Spinal cord (tissue), 10 donors: Measurements from ENCODE around the gene TM9SF4. TPM values are rescaled to one million over a fixed set of nuclear protein-coding genes. Genes with fewer than 3 reads are reported as not detected.
A peak's percentile ranks its signal among the peaks of the same experiment; 100 is the strongest.

ENCODE experiments used
- DNase-seq, 6 donors: peaks; one replicate each; pipeline versions ENCODE4 v3.0.0 to v3.0.0-alpha.2; 2013 to 2015; ENCODE audit warnings: low spot score in 6 of 6, low read depth in 4 of 6
- H3K27ac ChIP-seq: one replicate; pipeline ENCODE4 v1.5.1; 2013; ENCODE audit warnings: low read depth, low read length, control low read depth
- H3K27me3 ChIP-seq: one replicate; pipeline ENCODE4 v1.6.1; 2013; ENCODE audit warnings: low read length; ENCODE audit not compliant: control insufficient read depth, insufficient read depth
- H3K36me3 ChIP-seq: one replicate; pipeline ENCODE4 v1.6.1; 2013; ENCODE audit warnings: low read length; ENCODE audit not compliant: control insufficient read depth, insufficient read depth
- H3K4me1 ChIP-seq: one replicate; pipeline ENCODE4 v1.6.1; 2013; ENCODE audit warnings: low read length; ENCODE audit not compliant: control insufficient read depth, insufficient read depth
- H3K4me3 ChIP-seq: one replicate; pipeline ENCODE4 v1.5.1; 2013; ENCODE audit warnings: low read depth, low read length, control low read depth
- H3K9me3 ChIP-seq: one replicate; pipeline ENCODE4 v1.6.1; 2013; ENCODE audit warnings: low read length; ENCODE audit not compliant: control insufficient read depth, insufficient read depth
- WGBS: methylation state at CpG from one replicate; pipeline ENCODE4 v1.1.5; 2013; ENCODE audit warnings: missing lambda C conversion rate; ENCODE audit not compliant: insufficient coverage; 5-methylcytosine and 5-hydroxymethylcytosine counted together
- polyA plus RNA-seq, 2 donors: library from polyadenylated mRNA; unstranded; fragments of 120-200 nt; gene quantifications; one replicate each; pipeline ENCODE4 v1.2.1, GENCODE V29; 2013; ENCODE audit not compliant: insufficient read length in 2 of 2
- total RNA-seq, 2 donors: library from RNA; depleted of rRNA in 1 of 2; stranded (reverse); fragments of 120-200 nt in 1 of 2; fragments of >200 nt in 1 of 2; gene quantifications; one replicate each; pipeline versions ENCODE4 v1.2.3 to v1.2.4, GENCODE V29; 2013 to 2014
- donor health status: healthy.

Gene TM9SF4
- total and polyA plus RNA-seq, 4 donors = 33.2 to 65.9 (median 49.1) TPM

DNA sequence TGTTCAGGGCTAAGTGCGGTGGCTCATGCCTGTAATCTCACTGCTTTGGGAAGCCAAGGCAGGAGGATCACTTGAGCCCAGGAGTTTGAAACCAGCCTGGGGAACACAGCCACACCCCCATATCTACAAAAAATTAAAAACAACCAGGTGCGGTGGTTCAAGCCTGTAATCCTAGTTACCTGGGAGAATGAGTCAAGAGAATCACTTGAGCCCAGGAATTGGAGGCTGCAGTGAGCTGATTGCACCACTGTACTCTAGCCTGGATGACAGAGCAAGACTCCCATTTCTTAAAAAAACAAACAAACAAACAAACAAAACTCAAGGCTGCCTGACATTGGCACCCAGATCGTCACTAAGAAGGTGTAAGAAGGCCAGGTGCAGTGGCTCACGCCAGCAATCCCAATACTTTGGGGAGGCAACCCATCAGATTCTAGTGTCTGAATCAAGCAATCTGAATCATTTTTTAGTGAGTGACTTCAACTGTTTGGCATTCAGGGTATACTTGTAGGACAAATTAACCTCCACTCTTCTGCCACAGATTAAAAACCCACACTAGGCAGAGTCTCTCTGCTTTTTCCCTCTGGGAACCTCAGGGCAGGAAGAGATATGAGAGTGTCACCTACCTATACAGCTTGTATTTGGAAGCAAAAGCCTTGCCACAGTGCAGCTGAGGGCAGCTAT lies 91.9 kb downstream of the TM9SF4 start:
- Histone ChIP-seq H3K4me3 (no peak overlapping the region), H3K4me1 (peaks cover 5% of the 10 kb centered on the region), H3K9me3 (no peaks in the 10 kb centered on the region), H3K36me3 (peaks cover 40% of the 10 kb centered on the region), H3K27me3 (no peaks in the 10 kb centered on the region), H3K27ac (no peak overlapping the region)
- WGBS = 100% methylated on average over 3 of the region's 4 CpGs
- no peak for DNase-seq

DNA sequence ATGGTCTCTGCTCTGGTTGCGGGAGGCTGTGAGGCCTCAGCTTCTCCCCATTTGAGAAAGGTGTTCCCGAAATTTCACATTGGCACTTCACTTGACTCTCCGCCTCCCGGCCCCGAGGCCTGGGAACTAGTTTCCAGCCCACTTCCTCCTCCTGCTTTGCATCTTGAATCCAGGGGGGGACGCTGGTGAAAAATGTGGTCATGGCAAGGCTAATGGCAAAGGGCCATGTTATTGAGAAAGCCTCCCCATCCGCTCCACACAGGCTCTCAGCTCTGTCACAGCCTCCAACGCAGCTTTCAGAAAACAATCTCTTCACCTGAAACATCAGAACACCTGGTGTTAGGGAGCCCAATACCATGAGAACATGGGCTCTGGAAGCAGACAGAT lies 92.5 kb downstream of the TM9SF4 start:
- Histone ChIP-seq H3K27ac (no peak overlapping the region), H3K27me3 (no peaks in the 10 kb centered on the region), H3K4me3 (no peak overlapping the region), H3K36me3 (peaks cover 34% of the 10 kb centered on the region), H3K9me3 (no peaks in the 10 kb centered on the region), H3K4me1 (peaks cover 9% of the 10 kb centered on the region)
- no peak for DNase-seq
- 80% methylated on average over 5 of the region's 8 CpGs for WGBS

DNA sequence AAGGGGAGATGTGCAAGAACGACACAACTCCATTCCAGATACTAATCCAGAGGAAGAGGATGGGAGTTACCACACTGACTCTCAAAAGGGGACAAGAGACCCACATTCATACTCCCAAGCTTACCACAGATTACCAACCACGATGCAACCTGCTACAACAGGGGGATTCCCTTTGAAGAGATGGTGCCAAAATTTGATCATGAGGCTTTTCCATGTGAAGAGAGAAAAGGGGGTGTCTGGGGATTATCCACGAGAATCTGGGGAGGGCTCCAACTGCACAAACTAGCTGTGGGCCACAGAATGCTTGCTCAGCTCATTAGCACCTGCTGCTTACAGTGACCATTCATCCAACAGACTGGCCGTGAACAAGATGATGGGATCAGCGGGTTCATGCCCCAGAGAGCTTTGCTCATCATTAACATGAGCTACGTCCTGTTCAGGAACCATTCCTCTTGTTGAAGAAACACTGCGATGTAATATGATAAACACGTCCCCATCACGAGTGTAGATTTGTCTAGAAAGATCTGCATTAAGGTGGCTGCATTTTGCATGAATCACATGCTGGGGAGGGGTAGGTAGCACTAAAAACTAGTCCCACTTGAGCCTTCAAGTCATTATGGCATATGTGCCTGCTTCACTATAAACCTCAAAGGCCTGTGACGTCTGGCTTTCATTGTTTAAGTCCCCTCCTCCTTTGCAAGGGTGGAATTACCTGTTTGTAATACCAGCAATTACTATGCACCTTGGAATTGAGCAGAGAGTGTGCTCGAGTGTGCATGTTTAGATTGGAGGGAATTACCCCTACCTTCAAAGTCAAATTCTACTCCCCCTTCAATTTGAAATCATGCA lies 94.1 kb downstream of the TM9SF4 start:
- H3K36me3 ChIP-seq = peaks cover 28% of the 10 kb centered on the region
- H3K4me3 ChIP-seq = no peak overlapping the region
- H3K4me1 ChIP-seq = peaks cover 19% of the 10 kb centered on the region
- no peaks in the 10 kb centered on the region for H3K9me3 ChIP-seq
- H3K27ac ChIP-seq = no peak overlapping the region
- WGBS = 80% methylated on average over 1 of the region's 11 CpGs
- peak in 1 of 6 donors; percentile 35 for DNase-seq
- H3K27me3 ChIP-seq = no peaks in the 10 kb centered on the region

DNA sequence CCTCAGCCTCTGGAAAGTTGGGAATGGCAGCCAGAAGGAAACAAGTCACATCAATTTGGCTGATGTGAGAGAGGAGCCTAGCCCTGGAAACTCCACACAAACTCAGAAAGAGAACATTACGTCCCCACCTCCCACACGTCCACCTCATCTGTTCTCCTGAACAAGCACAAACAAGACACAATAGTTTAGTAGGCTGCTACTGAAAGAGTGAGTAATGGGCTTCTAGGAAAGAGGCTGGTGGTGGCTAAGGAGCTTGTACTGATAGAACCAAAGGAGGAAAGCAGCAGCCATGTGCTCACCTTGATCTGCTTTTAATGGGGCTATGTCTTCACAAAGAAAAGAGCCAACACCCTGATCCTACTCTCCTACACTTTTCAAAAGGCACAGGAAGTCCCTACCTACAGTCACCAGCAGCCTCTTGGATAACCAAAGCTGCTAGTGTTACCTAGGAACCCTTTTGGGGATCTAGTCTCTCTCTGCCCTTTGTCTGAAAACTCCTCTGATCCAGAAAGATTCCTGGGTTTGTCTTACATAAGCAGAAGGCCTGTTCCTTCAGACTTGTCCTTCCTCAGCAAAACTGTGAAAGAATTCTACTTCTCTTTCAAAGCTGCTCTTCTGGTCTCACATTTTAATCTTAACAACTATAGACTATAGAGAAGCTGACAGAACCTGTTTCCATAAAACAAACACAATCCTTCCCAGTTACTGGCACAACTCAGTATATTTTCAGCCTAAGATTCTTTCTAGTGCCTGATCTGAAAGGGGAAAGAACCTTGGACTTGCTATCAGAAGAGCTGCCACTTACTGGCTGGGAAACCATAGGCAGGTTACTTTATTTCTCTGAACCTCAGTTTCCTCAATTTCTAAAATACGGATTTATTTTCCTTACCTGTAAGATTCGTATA lies 94.9 kb downstream of the TM9SF4 start:
- H3K36me3 ChIP-seq = peaks cover 25% of the 10 kb centered on the region
- no peak overlapping the region for H3K4me3 ChIP-seq
- no peak for DNase-seq
- H3K27ac ChIP-seq = no peak overlapping the region
- H3K9me3 ChIP-seq = no peaks in the 10 kb centered on the region
- WGBS = no CpG with 5 or more reads among the region's 4 CpGs
- peaks cover 24% of the 10 kb centered on the region for H3K4me1 ChIP-seq
- no peaks in the 10 kb centered on the region for H3K27me3 ChIP-seq

DNA sequence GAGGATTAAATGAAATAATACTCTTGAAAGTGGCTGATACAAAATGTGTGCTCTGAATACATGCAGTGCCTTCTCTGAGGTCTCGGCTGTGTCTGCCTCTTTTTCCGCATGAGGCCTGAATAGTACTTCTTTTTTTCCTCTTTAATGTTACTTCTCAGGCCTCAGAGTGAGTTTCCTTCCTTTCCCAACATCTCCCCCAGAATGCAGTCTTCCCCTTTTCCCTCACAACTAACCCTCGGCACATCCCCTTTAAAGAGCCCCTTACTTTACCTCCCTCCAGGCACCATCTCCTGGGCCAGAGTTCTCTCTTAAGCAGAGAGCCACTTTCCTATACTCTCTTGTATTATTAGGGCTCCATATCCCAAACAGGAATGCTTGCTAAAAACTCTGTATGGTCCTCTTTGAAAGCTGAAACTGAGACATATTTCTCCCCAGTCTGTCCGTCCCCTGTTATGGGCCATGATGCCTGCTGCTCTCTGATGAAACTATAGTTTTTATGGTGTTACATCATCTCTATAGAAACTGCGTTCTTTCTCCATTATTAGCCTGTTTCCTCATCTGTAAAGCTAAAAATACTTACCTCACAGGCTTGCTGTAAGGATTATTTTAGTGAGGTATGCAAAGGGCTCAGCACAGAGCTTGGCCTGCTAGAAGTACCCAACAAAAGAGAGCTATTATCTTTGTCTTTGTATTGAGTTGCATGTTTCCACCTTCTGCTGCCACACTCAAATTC lies 95.8 kb downstream of the TM9SF4 start:
- H3K27me3 ChIP-seq = no peaks in the 10 kb centered on the region
- peaks cover 23% of the 10 kb centered on the region for H3K36me3 ChIP-seq
- WGBS = 76% methylated on average over 3 of the region's 5 CpGs
- no peaks in the 10 kb centered on the region for H3K9me3 ChIP-seq
- no peak overlapping the region for H3K27ac ChIP-seq
- DNase-seq = no peak
- H3K4me3 ChIP-seq = no peak overlapping the region
- peaks cover 24% of the 10 kb centered on the region for H3K4me1 ChIP-seq

DNA sequence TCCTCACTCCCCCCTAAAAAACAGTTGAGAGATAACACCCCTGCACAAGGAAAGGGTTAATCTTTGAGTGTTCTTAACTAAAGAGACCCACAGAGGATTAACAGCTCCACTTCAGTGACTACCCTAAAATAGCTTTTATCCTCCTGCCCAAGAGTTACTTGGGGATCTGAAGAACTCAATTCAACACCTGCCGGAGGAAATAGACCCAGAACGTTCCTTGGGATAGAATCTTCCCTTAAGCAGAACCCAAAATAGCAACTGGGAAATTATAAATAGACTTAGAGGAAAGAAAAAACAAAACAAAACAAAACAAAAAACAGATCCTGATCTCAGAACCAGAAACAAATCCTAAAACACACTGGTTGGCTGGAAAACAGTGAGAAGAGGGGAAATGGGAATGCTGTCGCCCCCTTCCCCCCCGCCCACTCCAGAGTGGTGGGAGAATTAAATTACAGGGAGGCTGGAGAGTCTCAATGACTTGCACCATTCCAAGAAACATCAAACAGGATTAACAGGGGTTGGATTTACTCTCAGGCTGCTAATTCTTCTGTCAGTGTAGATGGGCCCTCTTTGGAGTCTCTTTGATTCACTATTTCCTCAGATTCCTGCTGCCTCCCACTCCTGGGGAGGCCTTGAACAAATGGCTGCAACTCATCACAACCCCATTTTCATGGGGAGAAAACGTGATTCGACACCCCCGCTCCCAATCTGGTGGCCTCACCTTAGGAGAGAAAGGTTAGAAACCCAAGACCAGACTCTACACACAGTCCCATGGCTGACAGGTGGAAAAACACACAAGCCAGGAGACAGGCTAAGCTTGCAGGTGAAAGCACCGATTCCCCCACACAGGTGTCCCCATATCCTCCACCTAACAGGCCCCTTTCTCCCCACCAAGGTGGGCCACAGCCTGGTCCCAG lies 96.6 kb downstream of the TM9SF4 start:
- H3K4me1 ChIP-seq = peaks cover 24% of the 10 kb centered on the region
- 52% methylated on average over 3 of the region's 8 CpGs for WGBS

DNA sequence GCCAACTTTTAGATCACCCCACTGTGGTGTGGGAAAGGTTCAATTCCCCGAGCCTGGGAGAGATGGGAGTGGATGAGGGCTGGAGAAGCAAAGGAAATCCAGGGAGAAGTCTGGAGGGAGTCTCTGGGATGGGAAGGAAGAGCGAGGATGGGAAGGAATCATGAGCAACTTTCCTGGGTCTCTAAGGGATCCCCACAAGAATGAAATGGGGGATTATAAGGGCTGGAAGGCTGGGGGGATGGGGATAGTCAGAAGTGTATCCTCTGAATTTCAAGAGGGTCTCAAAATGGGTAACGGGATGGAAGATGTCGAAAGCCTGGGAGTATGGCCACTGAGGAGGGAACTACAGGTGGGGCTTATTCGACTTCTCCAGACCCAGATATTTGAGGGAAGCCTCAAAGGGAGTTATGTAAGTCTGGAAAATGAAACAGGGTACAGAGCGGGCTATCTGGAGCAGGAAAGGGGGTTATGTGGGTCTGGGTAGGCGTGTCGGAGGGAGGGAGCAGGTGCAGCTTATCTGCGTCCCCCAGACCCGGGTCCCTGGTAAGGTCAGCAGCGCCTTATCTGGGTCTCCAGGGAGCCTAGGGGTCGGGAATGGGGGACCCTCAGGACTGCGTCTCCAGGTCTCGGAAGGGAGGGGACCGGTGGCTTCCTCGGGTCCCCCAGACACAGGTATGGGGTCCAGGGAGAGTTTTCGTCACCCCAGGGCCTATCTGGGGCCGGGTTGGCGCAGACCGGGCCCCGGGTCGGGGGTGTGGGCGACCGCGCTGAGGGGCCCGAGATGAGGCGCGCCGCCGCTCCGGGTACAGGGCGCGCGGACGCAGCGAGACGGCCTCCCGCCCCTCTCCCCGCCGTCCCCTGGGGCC lies 97.5 kb downstream of the TM9SF4 start:
- Histone ChIP-seq H3K9me3 (no peaks in the 10 kb centered on the region), H3K36me3 (peaks cover 18% of the 10 kb centered on the region), H3K27ac (peak overlapping the region; percentile 57), H3K4me3 (peak overlapping the region; percentile 84), H3K27me3 (no peaks in the 10 kb centered on the region), H3K4me1 (peaks cover 24% of the 10 kb centered on the region)
- DNase-seq = peak in 1 of 6 donors; percentile 10
- 2% methylated on average over 40 of the region's 40 CpGs for WGBS

More for the DNA sequence above, 96.6 kb downstream of the TM9SF4 start:
- Histone ChIP-seq H3K4me3 (peak overlapping the region; percentile 84), H3K36me3 (peaks cover 20% of the 10 kb centered on the region), H3K27me3 (no peaks in the 10 kb centered on the region), H3K27ac (no peak overlapping the region), H3K9me3 (no peaks in the 10 kb centered on the region)
- no peak for DNase-seq
